ENCODE measurements around the gene HOXD9. TPM values are rescaled to one million over a fixed set of nuclear protein-coding genes. Genes with fewer than 3 reads are reported as not detected.

HOXD9 gene
- total RNA-seq, 1 donor from 2014 or later = 0.29 TPM

GRCh38 chr2:176152350-176153181 is 30.0 kb downstream of the HOXD9 start:
- DNase-seq (ENCODE audit: low read depth) = no peak

- DNase-seq (ENCODE audit: low read depth) = no peak
Observed at GRCh38 chr2:176154576-176155252, 32.2 kb downstream of the HOXD9 start.

GRCh38 chr2:176155356-176156044 is 33.0 kb downstream of the HOXD9 start:
- DNase-seq (ENCODE audit: low read depth) = no peak

- no peak for DNase-seq (ENCODE audit: low read depth)
Observed at GRCh38 chr2:176156301-176156806, 33.8 kb downstream of the HOXD9 start.

GRCh38 chr2:176156807-176157498 is 34.4 kb downstream of the HOXD9 start, which contains the start of gene HOXD3:
Gene HOXD3, plus strand, starts transcription at chr2:176157307. Its CDS starts 11,808 bp downstream, at chr2:176169115.
- DNase-seq (ENCODE audit: low read depth) = no peak

- DNase-seq (ENCODE audit: low read depth) = peak; percentile 18
Observed at GRCh38 chr2:176157499-176158185, 35.1 kb downstream of the HOXD9 start.

GRCh38 chr2:176158186-176158591 is 35.7 kb downstream of the HOXD9 start:
- DNase-seq (ENCODE audit: low read depth) = no peak

GRCh38 chr2:176158855-176159662 is 36.5 kb downstream of the HOXD9 start:
- no peak for DNase-seq (ENCODE audit: low read depth)

- no peak for DNase-seq (ENCODE audit: low read depth)
Observed at GRCh38 chr2:176159663-176160250, 37.2 kb downstream of the HOXD9 start.

GRCh38 chr2:176160251-176160985 is 37.9 kb downstream of the HOXD9 start:
- no peak for DNase-seq (ENCODE audit: low read depth)

- DNase-seq (ENCODE audit: low read depth) = no peak
Observed at GRCh38 chr2:176160986-176161824, 38.7 kb downstream of the HOXD9 start.

- peak; percentile 33 for DNase-seq (ENCODE audit: low read depth)
Observed at GRCh38 chr2:176161825-176162626, 39.5 kb downstream of the HOXD9 start.

- no peak for DNase-seq (ENCODE audit: low read depth)
Observed at GRCh38 chr2:176162911-176163671, 40.6 kb downstream of the HOXD9 start.

GRCh38 chr2:176163672-176164056 is 41.1 kb downstream of the HOXD9 start:
- no peak for DNase-seq (ENCODE audit: low read depth)

- DNase-seq (ENCODE audit: low read depth) = no peak
Observed at GRCh38 chr2:176164201-176164600, 41.7 kb downstream of the HOXD9 start.
